ENCODE results near the gene DPY19L3.
"Not testable (repeated sequence)": the region's sequence is repeated elsewhere in the genome, so short reads cannot be mapped to it uniquely, and the experiment has no call there.

Gene DPY19L3

GRCh38 chr19:32396046-32396652 is 9.4 kb upstream of the DPY19L3 start:
- DNase-seq (ENCODE audit: low spot score) = no peak

- no peak for DNase-seq (ENCODE audit: low spot score)
Measured at GRCh38 chr19:32397671-32398101, 7.9 kb upstream of the DPY19L3 start.

- no peak for DNase-seq (ENCODE audit: low spot score)
Measured at GRCh38 chr19:32401992-32402391, 3.6 kb upstream of the DPY19L3 start.

GRCh38 chr19:32403291-32403995 is 2.1 kb upstream of the DPY19L3 start:
- no peak for DNase-seq (ENCODE audit: low spot score)

GRCh38 chr19:32404213-32404932 is 1.2 kb upstream of the DPY19L3 start:
- DNase-seq (ENCODE audit: low spot score) = no peak

GRCh38 chr19:32404933-32405430 is 588 bp upstream of the DPY19L3 start:
- DNase-seq (ENCODE audit: low spot score) = peak; percentile 7

- DNase-seq (ENCODE audit: low spot score) = no peak
Measured at GRCh38 chr19:32406161-32407003, 812 bp downstream of the DPY19L3 start.

GRCh38 chr19:32407004-32407992 is 1.7 kb downstream of the DPY19L3 start:
- no peak for DNase-seq (ENCODE audit: low spot score)

- DNase-seq (ENCODE audit: low spot score) = no peak
Measured at GRCh38 chr19:32415246-32415645, 9.7 kb downstream of the DPY19L3 start.

GRCh38 chr19:32415669-32416068 is 10.1 kb downstream of the DPY19L3 start:
- DNase-seq (ENCODE audit: low spot score) = no peak

- DNase-seq (ENCODE audit: low spot score) = no peak
Measured at GRCh38 chr19:32416749-32417456, 11.3 kb downstream of the DPY19L3 start.

- DNase-seq (ENCODE audit: low spot score) = no peak
Measured at GRCh38 chr19:32418155-32418554, 12.6 kb downstream of the DPY19L3 start.

- DNase-seq (ENCODE audit: low spot score) = peak; percentile 16
Measured at GRCh38 chr19:32421589-32422361, 16.2 kb downstream of the DPY19L3 start.

GRCh38 chr19:32422435-32422834 is 16.9 kb downstream of the DPY19L3 start:
- DNase-seq (ENCODE audit: low spot score) = no peak

- DNase-seq (ENCODE audit: low spot score) = not testable (repeated sequence)
Measured at GRCh38 chr19:32423944-32424343, 18.4 kb downstream of the DPY19L3 start.

GRCh38 chr19:32427536-32427935 is 22.0 kb downstream of the DPY19L3 start:
- DNase-seq (ENCODE audit: low spot score) = no peak

GRCh38 chr19:32436692-32437091 is 31.1 kb downstream of the DPY19L3 start:
- DNase-seq (ENCODE audit: low spot score) = no peak

GRCh38 chr19:32437096-32437495 is 31.5 kb downstream of the DPY19L3 start:
- no peak for DNase-seq (ENCODE audit: low spot score)

- DNase-seq (ENCODE audit: low spot score) = no peak
Measured at GRCh38 chr19:32438751-32439150, 33.2 kb downstream of the DPY19L3 start.
